ENCODE data around the gene RYK.

Gene RYK

GRCh38 chr3:134236505-134237170 is 14.0 kb downstream of the RYK start:
- no peak overlapping the region for H3K27ac ChIP-seq (ENCODE audit: extremely low read depth, low read depth, low read length)
- no peak overlapping the region for H3K4me3 ChIP-seq (ENCODE audit: low read depth, low read length)
- H3K4me1 ChIP-seq (ENCODE audit: control insufficient read depth, insufficient read depth, low read length) = peaks cover 18% of the 10 kb centered on the region
- no peaks in the 10 kb centered on the region for H3K9me3 ChIP-seq (ENCODE audit: control insufficient read depth, insufficient read depth, low read depth, low read length)
- TF ChIP-seq ZNF747 (tag by site-specific recombination; IDR thresholded peaks at IDR 0.05) = no peak
- no peak for TF ChIP-seq ZNF514 (tag by site-specific recombination; IDR thresholded peaks at IDR 0.05)
- TF ChIP-seq PRDM6 (tag by site-specific recombination; IDR thresholded peaks at IDR 0.05) = no peak
- no peak for TF ChIP-seq ZNF791 (tag by site-specific recombination; IDR thresholded peaks at IDR 0.05)
- TF ChIP-seq ZNF24 (tag by site-specific recombination; IDR thresholded peaks at IDR 0.05) = no peak
- no peak for TF ChIP-seq ZNF394 (tag by site-specific recombination; IDR thresholded peaks at IDR 0.05; ENCODE audit: borderline replicate concordance)
- no peak for TF ChIP-seq ZNF677 (tag by site-specific recombination; IDR thresholded peaks at IDR 0.05)
- TF ChIP-seq ZNF175 (tag by site-specific recombination; IDR thresholded peaks at IDR 0.05) = no peak
- TF ChIP-seq ZNF155 (tag by site-specific recombination; IDR thresholded peaks at IDR 0.05) = no peak
- TF ChIP-seq ZNF302 (tag by site-specific recombination; IDR thresholded peaks at IDR 0.05; ENCODE audit: low read depth) = no peak
- TF ChIP-seq ZNF776 (tag by site-specific recombination; IDR thresholded peaks at IDR 0.05; ENCODE audit: borderline replicate concordance) = no peak
- TF ChIP-seq KLF17 (tag by site-specific recombination; IDR thresholded peaks at IDR 0.05) = no peak
- no peak for TF ChIP-seq ZNF560 (tag by site-specific recombination; IDR thresholded peaks at IDR 0.05; ENCODE audit: borderline replicate concordance)
- CTCF ChIA-PET = interaction anchor here (0.6 to 3.4 kb wide), 3 partner anchors 12 to 141 kb away, joined by 4 to 13 read pairs (median 6); no protein-coding TSS in a partner anchor
- no peaks in the 10 kb centered on the region for H3K36me3 ChIP-seq (ENCODE audit: control insufficient read depth in 2 of 2, insufficient read depth in 1 of 2, low read length in 2 of 2)
- POLR2A ChIA-PET = no interaction called here

- no peaks in the 10 kb centered on the region for H3K9me3 ChIP-seq (ENCODE audit: control insufficient read depth, insufficient read depth, low read depth, low read length)
- no peak overlapping the region for H3K4me3 ChIP-seq (ENCODE audit: low read depth, low read length)
- H3K4me1 ChIP-seq (ENCODE audit: control insufficient read depth, insufficient read depth, low read length) = peaks cover 18% of the 10 kb centered on the region
- no peak for TF ChIP-seq ZBTB26 (tag by site-specific recombination; optimal IDR thresholded peaks at IDR 0.05)
- no peak for TF ChIP-seq ZNF701 (tag by site-specific recombination; IDR thresholded peaks at IDR 0.05)
- ChIA-PET CTCF (no interaction called here), POLR2A (no interaction called here)
- no peaks in the 10 kb centered on the region for H3K36me3 ChIP-seq (ENCODE audit: control insufficient read depth in 2 of 2, insufficient read depth in 1 of 2, low read length in 2 of 2)
- no peak overlapping the region for H3K27ac ChIP-seq (ENCODE audit: extremely low read depth, low read depth, low read length)
Observed at GRCh38 chr3:134235577-134236076, 15.0 kb downstream of the RYK start.

- ChIA-PET POLR2A (interaction anchor here (0.5 kb wide), 1 partner anchor 1127 kb away, joined by 12 read pairs; no protein-coding TSS in a partner anchor), CTCF (interaction anchor here (1.1 kb wide), 1 partner anchor 9 kb away, joined by 4 read pairs; no protein-coding TSS in a partner anchor)
- peaks cover 16% of the 10 kb centered on the region for H3K4me1 ChIP-seq (ENCODE audit: control insufficient read depth, insufficient read depth, low read length)
Observed at GRCh38 chr3:134232951-134233350, 17.7 kb downstream of the RYK start.

More at GRCh38 chr3:134232951-134233350, 17.7 kb downstream of the RYK start:
- Histone ChIP-seq H3K36me3 (ENCODE audit: control insufficient read depth in 2 of 2, insufficient read depth in 1 of 2, low read length in 2 of 2) (no peaks in the 10 kb centered on the region), H3K9me3 (ENCODE audit: control insufficient read depth, insufficient read depth, low read depth, low read length) (no peaks in the 10 kb centered on the region), H3K4me3 (ENCODE audit: low read depth, low read length) (no peak overlapping the region), H3K27ac (ENCODE audit: extremely low read depth, low read depth, low read length) (no peak overlapping the region)
- TF ChIP-seq ZNF133 (tag by site-specific recombination; IDR thresholded peaks at IDR 0.05) (peak; percentile 80), ZNF248 (tag by site-specific recombination; IDR thresholded peaks at IDR 0.05) (no peak), SETDB1 (IDR thresholded peaks at IDR 0.05; ENCODE audit: insufficient read length, low read length) (peak; percentile 65)

Measured in HEK293 (cell line).